Coronary artery (tissue), 2 donors: ENCODE measurements around the gene ASTN1.

Source experiments
- DNase-seq: peaks from one replicate; pipeline ENCODE4 v3.0.0-alpha.2; 2017; ENCODE audit warnings: low spot score
- H3K27ac ChIP-seq, 2 donors: fragments of 200-600 bp; sonication (generic); one replicate each; pipeline ENCODE4 v1.5.1; 2016 to 2019
- H3K4me3 ChIP-seq: fragments of 200-600 bp; sonication (generic); 2 replicates; pipeline ENCODE4 v1.5.1; 2016; ENCODE audit warnings: mild to moderate bottlenecking, moderate library complexity
- TF ChIP-seq, protein P1 (sequence below): fragments of 200-600 bp; sonication (generic); IDR thresholded peaks from one replicate; pipeline ENCODE4 v1.5.1; 2019; ENCODE audit warnings: antibody characterized with exemption

ASTN1 gene

GRCh38 chr1:177142010-177142409 is 22.5 kb downstream of the ASTN1 start:
- no peak for DNase-seq

DNA sequence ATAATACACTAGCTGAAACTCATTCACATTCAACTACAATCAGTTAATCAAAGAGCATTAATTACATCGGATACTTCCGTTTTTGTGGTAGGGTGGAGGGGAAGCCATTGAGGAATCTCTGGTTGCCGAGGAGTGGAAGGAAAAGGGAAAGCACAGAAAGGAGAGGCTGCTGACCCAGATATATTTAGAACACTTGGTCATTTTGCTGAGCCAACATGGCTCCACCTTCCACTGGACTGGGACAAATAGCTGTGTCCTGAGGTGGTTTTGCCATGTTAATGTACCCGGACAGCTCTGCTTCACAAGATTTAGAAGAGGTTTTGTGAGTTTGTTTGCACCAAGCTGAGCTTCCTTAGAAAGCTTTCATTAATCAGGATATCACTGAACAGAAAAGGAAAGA is 26.2 kb downstream of the ASTN1 start:
- TF ChIP-seq, protein P1, sequence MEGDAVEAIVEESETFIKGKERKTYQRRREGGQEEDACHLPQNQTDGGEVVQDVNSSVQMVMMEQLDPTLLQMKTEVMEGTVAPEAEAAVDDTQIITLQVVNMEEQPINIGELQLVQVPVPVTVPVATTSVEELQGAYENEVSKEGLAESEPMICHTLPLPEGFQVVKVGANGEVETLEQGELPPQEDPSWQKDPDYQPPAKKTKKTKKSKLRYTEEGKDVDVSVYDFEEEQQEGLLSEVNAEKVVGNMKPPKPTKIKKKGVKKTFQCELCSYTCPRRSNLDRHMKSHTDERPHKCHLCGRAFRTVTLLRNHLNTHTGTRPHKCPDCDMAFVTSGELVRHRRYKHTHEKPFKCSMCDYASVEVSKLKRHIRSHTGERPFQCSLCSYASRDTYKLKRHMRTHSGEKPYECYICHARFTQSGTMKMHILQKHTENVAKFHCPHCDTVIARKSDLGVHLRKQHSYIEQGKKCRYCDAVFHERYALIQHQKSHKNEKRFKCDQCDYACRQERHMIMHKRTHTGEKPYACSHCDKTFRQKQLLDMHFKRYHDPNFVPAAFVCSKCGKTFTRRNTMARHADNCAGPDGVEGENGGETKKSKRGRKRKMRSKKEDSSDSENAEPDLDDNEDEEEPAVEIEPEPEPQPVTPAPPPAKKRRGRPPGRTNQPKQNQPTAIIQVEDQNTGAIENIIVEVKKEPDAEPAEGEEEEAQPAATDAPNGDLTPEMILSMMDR = no peak
- DNase-seq = no peak
- no peak overlapping the region for H3K27ac ChIP-seq
- H3K4me3 ChIP-seq = no peak overlapping the region

More at GRCh38 chr1:177142010-177142409, 22.5 kb downstream of the ASTN1 start:
- Histone ChIP-seq H3K27ac (no peak overlapping the region), H3K4me3 (no peak overlapping the region)
- TF ChIP-seq, protein P1 = no peak

DNA sequence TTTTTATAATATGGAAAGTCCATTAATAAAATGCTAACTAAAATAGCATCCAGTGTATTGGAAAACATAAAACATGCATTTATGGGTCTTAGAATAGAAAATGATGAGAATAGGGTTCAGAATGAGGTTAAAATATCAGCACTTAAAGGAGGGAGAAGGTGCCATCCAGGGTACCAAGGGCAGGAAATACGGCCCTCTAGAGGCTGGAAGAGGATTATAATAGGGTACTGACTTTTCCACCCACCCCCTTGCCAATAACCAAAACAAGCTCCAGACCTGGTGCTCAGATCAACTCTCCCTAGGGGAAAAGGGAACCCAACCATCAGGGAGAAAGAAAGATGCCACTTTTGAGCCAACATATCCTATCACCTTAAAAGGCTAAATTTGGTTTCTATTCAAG is 26.7 kb downstream of the ASTN1 start:
- TF ChIP-seq, protein P1 = no peak
- no peak for DNase-seq
- no peak overlapping the region for H3K4me3 ChIP-seq
- H3K27ac ChIP-seq = no peak overlapping the region

GRCh38 chr1:177135250-177135649 is 29.3 kb downstream of the ASTN1 start:
- no peak for DNase-seq
- Histone ChIP-seq H3K27ac (no peak overlapping the region), H3K4me3 (no peak overlapping the region)
- TF ChIP-seq, protein P1 = no peak

GRCh38 chr1:177133977-177134538 is 30.5 kb downstream of the ASTN1 start:
- Histone ChIP-seq H3K4me3 (no peak overlapping the region), H3K27ac (no peak overlapping the region)
- DNase-seq = no peak
- TF ChIP-seq, protein P1 = no peak

DNA sequence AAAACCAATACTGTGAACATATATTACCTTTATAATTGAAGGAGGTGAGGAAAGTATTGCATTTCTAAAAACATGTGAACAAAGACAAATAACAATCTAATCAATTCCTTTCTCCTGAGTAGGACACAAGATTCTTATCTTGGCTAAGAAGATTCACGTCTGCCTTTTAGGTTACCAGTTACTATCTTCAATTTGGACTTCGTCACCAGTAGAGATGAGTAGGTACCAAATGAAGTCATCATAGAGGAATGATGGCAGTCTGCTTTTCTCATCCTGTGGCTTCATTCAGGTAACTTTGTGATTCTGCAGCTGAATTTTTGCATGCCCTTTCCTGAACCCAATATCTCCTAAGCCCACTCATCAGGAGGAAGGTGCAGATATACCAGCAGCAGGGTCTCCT is 32.4 kb downstream of the ASTN1 start:
- Histone ChIP-seq H3K4me3 (no peak overlapping the region), H3K27ac (no peak overlapping the region)
- DNase-seq = no peak
- TF ChIP-seq, protein P1 = no peak

DNA sequence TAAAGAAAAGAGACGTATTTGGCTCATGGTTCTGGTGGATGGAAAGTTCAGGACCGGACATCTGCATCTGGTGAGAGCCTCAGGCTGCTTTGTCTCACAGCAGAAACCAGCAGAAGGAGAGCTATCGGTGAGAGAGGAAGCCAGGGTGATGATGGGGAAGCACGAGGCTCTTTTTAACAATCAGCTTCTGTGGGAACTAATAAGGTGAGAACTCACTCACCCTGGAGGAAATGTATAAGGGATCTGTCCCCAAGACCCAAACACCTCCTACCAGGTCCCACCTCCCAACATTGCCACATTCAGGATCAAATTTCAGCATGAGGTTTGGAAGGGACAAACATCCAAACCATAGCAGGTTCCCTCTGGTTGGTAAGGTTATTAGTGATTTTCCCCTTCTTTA is 32.8 kb downstream of the ASTN1 start:
- TF ChIP-seq, protein P1 = no peak
- Histone ChIP-seq H3K27ac (no peak overlapping the region), H3K4me3 (no peak overlapping the region)
- no peak for DNase-seq
